Body of pancreas (tissue), 4 donors: ENCODE data around the gene BCAS4.

Experiments
- POLR2A ChIP-seq, 3 donors: fragments of 450-650 bp; IDR thresholded peaks; one replicate each; pipeline ENCODE4 v1.6.1; 2016; ENCODE audit warnings: antibody characterized with exemption in 3 of 3, mild to moderate bottlenecking in 2 of 3
- TF ChIP-seq, protein P1 (sequence below), 7 experiments: fragments of 450-650 bp in 4 of 7; fragments of 200-600 bp in 3 of 7; sonication (generic) in 3 of 7; IDR thresholded peaks; one replicate each; pipeline ENCODE4 v1.5.1; 2016 to 2019; ENCODE audit warnings: antibody characterized with exemption in 7 of 7

DNA sequence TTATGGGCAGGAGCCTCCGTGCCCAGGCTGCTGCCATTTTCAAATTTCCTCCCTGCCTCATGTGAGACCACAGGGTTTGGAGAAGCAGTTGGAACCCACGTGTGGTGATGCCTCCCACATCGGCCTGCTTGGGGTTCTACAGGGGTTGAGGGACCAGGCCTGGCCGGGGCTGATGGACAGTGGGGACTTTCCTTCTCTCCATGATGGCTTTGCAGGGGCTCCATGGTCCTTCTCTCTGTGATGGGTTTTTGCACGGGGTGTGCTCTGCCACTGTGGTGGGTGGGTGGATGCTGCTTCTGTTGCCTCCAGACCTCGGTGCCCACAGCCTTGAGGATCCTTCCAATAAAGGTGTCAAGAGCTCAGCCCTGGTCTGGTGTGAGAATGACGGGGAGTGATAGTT lies 82.0 kb downstream of the BCAS4 start:
- TF ChIP-seq, protein P1, sequence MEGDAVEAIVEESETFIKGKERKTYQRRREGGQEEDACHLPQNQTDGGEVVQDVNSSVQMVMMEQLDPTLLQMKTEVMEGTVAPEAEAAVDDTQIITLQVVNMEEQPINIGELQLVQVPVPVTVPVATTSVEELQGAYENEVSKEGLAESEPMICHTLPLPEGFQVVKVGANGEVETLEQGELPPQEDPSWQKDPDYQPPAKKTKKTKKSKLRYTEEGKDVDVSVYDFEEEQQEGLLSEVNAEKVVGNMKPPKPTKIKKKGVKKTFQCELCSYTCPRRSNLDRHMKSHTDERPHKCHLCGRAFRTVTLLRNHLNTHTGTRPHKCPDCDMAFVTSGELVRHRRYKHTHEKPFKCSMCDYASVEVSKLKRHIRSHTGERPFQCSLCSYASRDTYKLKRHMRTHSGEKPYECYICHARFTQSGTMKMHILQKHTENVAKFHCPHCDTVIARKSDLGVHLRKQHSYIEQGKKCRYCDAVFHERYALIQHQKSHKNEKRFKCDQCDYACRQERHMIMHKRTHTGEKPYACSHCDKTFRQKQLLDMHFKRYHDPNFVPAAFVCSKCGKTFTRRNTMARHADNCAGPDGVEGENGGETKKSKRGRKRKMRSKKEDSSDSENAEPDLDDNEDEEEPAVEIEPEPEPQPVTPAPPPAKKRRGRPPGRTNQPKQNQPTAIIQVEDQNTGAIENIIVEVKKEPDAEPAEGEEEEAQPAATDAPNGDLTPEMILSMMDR (IDR thresholded peaks at IDR 0.05), result no peak
- no peak for TF ChIP-seq POLR2A (IDR thresholded peaks at IDR 0.05)
